HG03280 (cell line): Measurements from ENCODE around the gene SIL1.
A peak's percentile ranks its signal among the peaks of the same experiment; 100 is the strongest.
"Not testable (repeated sequence)": the region's sequence is repeated elsewhere in the genome, so short reads cannot be mapped to it uniquely, and the experiment has no call there.

Experiments used
- ATAC-seq: cut with Tn5 transposase; IDR thresholded peaks from one replicate; pipeline ENCODE4 v1.9.1; 2021; ENCODE audit warnings: mild to moderate bottlenecking, moderate library complexity; ENCODE audit not compliant: unreplicated experiment

The SIL1 gene

DNA sequence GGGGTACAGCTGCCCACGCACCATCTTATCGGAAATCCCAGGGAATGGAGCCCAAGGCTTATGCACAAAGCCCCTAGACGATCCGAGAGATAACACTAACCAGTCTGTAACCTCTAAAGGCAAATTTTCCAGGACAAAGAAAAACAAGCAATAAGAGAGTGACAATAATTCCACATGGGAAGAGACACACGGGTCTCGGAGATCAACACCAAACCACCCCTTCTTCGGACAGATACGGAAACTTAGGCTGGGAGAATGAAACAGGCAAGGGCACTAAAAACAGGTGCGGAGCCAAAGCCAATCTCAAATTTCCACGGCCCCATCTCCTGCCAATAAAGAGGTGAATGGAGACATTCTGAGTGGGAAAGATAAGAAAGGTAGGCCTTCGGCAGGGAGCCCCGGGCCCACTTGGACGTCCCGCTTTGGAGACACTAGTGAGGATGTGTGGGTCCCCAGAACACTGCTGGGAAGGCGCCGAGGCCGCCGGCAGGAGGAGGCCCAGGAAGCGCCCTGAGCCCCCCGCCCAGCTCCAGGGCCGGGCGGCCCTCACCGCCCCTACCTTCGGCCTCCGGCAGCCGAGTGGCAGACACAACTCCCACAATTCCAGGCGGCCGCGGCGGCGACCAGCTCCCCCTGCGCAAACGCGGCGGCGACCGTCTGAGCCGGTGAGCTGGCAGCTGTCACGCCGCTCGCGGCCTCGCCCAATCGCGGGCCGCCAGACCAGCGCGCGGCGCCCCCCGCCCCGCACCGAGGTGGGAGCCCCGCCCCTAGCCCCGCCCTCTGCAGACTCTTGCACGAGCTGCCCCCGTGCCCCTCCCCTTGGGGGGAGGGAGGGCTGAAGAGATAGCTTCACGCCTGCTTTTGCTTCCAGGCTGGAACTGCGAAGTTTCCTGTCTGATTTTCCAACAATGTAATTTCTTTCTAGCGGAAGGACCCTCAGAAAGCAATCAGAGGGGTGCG is at the start of gene SIL1:
Gene SIL1 (minus strand): TSS at position 659 of the 960 bp plus-strand sequence. CDS start 70,525 bp downstream, outside the sequence.
- peak; percentile 99 for ATAC-seq

DNA sequence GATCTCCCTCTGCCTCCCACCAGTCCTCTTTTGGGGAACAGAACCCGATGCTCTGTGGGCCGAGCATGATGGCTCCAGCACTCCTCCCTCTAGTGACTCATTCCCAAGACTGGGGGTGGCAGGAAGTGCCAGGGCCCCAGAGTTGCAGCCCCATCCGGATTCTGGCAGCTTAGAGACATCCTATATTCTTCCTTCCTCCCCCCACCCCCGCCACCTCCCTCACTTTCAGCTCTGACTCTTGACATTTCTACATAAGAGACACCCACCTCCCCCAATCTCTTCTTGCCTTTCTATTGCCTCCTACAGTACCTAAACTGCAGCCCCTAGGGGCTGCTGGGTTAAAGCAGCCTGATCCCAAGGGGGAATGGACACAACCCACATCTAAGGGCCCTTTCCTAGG is 48.2 kb upstream of the SIL1 start:
- ATAC-seq = no peak

DNA sequence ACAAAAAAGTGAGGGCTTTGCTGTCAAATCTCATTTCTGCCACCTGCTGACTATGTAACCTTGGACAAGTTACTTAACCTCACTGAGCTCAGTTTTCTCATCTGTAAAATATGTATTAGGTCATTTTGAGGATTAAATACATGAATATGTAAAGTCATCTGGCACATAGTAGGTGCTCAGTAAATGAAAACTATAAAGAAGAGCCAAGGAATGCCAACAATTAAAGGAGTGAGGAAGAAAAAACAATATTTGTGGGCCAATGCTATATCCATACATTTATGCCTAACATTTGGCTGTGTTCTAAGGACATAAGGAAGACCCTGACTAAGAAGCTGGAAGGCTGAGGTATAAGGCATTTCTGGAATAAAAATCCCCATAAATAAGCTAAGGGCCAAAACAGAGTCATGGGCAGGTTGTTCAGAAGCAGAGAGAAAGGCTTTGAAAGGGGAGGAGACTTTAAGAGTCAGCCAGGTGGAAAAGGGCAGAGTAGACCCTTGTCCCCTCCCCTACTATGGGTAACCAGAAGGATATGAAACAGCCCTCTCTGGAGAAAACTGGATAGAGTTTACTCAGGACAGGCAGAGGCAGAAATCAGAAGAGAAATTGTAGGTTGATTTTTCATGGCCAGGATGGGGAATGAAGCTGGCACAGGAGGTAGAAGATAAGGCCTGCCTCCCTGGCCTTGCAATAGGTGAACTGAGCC is 47.6 kb upstream of the SIL1 start:
- ATAC-seq = no peak

DNA sequence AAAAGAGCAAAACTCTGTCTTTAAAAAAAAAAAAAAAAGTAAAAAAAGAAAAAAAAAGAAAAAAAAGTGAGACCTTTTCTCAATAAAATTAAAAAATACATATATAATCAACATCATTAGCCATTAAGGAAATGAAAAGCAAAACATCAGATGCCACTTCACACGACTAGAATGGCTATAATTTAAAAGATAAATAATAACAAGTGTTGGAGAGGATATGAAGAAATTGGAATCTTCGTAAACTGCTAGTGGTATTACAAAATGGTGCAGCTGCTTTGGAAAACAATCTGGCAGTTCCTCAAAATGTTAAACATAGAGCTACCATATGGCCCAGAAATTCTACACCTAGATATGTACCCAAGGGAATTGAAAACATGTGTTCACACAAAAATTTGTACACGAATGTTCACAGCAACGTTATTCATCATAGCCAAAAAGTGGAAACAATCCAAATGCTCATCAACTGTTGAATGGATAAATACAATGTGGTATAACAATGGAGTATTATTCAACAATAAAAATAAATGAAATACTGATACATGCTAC is 45.3 kb upstream of the SIL1 start:
- no peak for ATAC-seq

DNA sequence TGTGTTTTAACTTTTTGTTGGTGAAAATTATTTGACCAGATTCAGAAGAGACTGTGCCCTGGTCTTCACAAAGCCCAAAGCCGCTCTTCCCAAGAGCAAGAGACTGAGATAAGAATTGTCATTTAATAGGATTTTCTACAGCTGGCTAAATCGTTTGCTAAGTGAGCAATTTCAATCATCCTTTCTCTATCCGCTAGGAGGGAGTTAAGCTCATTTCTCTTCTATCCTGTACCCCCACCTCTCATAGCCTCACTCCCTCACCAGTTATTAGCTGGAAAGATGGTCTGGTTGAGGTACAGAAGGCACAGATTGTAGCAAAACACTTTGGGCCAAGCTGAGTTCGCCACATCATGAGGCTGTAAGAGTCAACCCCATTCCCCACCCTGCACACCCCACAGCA is 43.0 kb upstream of the SIL1 start:
- no peak for ATAC-seq

DNA sequence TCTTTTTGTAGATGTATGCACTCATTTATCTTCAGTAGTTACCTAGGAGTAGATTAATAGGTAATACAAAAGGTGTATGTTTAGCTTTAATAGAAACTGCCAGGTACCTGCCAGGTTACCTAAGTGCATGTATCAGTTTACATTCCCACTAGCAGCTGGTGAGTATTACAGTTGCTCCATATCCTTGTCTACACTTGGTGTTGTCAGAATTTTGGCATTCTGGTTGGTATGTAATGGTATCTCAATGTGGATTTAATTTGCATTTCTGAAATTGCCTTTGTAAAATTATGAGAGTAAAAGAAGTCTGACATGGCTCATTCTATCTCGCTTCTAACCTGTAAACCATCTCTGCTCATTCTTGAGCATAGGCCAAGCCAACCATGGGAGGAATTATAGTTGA is 38.3 kb upstream of the SIL1 start:
- no peak for ATAC-seq

DNA sequence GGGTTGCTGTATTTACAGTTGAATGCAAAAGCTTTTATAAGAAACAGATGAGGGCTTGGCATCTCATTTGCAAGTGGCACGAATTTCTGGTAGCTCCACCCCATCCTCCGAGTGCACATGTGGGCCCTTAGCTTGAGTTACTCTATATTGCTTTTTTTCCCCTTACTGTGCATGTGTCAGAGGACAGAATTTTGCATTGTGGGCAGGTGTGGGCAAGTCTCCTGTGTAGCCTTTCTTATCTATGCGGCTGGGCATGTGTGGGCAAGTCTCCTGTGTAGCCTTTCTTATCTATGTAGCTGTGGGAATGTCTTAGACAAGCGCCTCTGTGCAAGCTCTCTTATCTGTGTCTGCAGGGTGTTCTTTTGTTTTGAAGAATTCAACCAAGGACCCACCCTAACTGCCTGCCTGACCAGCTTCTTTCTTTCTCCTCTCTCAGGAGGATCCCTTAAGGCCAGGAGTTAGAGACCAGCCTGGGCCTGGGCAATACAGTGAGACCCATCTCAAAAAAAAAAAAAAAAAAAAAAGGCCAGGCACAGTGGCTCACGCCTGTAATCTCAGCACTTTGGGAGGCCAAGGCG is 34.1 kb upstream of the SIL1 start:
- no peak for ATAC-seq

DNA sequence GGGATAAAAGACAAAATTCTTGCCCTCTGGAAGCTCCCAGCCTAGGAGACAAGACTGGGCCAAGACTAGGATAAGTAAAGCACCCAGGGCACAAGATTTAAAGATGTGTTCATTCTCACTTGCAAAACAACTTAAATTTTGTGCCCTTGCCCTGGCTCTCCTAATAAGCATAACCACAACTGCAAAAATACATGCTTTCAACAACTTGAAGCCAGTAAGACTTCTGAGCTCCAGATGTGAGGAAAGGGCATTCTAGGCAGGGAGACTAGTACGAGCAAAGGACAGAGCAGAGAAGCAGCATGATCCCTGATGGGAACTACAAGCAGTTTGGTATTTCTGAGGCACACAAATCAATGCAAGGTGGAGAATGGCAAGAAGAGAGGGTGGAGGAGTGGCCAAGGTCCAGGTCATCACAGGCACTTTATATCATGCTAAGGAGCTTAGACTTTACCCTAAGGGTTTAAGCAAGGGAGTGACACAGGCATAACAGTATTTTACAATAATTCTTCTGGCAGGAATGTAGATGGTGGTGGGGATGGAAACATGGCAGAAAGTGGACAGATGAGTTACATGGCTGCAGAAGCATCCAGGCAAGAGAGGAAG is 30.1 kb upstream of the SIL1 start:
- no peak for ATAC-seq

DNA sequence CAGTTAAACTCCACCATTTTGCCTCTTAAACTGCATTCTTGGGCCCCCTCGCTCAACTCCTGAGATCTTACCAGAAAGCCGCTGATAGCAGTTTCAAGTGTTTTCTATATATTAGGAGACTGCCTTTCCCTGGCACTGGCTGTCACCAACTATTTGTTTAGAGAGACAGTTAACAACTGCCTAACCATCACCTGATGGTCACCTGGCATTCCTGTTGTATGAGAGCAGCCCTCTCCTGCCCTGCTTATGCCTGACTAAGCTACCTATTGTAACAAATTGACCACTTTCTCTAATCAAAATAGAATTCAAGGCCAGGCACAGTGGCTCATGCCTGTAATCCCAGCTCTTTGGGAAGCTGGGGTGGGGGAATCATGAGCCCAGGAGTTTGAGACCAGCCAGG is 28.0 kb upstream of the SIL1 start:
- ATAC-seq = no peak

DNA sequence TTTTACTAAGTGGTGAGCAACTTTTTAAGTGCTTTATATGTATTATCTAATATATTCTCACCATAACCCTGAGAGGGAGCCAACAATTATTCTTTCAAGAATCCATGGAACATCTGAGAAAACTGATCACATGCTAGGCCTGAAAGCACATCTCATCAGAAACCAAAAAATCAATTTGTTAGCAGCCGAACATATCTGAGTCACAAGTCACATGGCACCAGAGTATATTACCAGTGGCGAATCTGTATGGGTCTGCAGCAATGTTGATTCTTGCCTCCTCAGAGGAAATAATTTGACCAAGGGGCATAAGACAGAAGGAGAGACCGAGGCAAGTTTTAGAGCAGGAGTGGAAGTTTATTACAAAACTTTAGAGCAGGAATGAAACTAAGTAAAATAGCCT is 25.3 kb upstream of the SIL1 start:
- no peak for ATAC-seq

DNA sequence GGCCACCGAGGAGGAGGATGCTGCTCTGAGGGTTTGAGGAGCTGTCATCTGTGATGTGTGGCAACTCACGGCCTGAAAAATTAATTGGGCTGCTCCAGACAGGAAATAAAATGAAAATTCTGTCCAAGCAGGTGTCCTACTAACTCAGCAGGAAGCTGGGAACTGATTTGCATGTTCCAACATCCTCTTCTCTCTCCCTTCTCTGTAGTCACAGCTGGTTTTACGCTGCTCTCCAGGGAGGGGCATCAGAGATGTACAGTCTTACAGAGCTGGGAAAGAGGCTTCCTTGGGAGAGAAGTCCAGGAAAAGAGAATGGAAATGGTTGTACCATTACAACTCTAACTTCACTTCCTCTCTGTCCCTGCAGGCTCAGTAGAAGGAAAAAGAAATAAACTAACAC is 24.2 kb upstream of the SIL1 start:
- ATAC-seq = no peak

DNA sequence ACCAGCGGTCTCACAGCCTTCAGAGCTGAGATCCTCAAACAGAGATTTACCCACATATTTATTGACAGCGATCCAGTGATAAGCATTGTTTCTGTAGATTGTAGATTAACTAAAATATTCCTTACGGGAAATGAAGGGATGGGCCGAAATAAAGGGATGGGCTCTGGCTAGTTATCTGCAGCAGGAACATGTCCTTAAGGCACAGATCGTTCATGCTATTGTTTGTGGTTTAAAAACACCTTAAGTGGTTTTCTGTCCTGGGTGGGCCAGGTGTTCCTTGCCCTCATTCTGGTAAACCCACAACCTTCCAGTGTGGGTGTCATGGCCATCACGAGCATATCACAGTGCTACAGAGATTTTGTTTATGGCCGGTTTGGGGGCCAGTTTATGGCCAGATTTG is 19.9 kb upstream of the SIL1 start:
- ATAC-seq = not testable (repeated sequence)

DNA sequence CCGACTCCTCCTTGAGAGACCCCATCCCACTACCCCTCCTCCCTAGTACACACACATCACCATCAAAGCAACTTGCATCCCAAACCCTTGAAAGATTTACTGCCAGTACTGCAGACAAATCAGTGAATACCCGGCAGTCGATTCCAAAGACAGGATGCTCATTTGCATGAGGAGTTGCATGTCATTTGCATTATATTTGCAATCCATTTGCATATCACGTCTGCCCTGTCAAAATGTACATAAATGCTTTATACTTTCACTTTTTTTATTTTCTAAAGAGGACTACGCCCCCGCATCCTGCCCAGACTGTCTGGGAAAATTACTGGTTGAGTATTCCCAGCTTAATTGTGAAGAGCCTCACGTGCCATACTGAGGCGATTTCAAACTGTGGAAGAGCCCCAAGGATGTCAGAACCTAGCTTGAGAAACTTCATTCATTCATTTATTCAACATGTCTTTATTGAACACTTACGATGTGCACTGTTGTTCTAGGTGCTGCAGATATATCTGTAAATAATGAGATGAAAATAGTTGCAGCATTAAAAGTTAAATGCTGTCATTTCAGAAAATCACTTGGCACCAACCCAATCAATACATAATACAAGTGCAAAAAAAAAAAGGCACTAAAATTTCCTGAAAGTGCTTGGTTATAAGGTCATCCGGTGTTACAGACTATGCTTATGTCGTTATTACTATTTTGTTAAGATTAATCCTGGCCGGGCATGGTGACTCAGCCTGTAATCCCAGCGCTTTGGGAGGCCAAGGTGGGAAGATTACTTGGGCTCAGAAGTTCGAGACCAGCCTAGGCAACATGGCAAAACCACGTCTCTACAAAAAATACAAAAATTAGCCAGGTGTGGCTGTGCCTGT is 17.2 kb upstream of the SIL1 start:
- ATAC-seq = no peak

DNA sequence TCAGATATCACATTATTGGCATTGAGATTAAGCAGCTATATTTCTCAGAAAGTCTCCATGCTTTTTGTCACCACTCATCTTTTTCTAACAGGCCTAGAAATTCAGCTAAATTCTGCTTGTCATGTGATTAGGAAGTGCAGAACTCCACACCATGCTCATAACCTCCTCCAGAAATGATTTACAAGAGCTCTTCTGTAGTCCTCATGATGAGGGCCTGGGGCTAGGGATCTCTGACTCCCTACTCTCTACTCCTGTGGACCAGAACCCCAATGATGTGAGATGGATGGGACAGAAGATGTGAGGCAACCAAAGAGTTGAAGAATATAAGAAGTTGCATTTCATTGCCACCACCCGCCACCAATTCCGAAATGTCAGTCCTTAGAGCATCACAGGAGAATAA is 16.5 kb upstream of the SIL1 start:
- ATAC-seq = no peak

DNA sequence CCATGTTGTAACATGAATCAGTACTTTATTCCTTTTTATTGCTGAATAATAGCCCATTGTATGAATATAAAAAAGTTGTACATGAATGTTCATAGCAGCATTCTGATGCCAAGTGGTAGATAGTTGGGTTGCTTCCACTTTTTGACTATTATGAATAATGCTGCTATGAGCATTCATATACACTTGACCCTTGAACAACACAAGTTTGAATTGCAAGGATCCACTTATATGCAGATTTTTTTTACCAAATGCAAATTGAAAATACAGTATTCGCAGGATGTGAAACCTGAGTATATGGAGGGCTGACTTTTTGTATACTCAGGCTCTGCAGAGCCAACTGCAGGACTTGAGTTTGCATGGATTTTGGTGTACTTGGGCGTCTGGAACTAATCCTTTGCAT is 14.7 kb upstream of the SIL1 start:
- ATAC-seq = no peak

DNA sequence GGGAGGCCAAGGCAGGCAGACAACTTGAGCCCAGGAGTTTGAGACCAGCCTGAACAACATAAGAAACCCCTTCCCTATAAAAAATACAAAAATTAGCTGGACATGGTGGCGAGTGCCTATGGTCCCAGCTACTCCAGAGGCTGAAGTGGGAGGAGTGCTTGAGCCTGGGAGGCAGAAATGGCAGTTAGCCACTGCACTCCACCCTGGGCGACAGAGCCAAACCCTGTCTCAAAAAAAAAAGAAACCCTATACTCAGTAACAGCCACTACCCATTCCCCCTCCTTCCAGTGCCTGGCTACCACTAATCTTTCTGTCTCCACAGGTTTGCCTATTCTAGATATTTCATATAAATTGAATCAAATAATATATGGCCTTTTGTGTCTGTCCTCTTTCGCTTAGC is 14.3 kb upstream of the SIL1 start:
- ATAC-seq = no peak

DNA sequence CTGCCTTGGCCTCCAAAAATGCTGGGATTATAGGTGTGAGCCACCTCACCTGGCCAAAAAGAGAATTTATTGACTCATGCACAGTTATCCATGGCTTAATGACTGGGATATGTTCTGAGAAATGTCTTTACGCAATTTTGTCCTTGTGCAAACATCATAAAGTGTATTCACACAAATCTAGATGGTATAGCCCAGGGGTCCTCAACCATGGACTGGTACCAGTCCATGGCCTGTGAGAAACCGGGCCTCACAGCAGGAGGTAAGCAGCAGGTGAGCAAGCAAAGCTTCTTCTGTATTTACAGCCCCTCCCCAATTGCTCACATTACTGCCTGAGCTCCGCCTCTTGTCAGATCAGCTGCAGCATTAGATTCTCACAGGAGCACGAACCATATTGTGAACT is 12.4 kb upstream of the SIL1 start:
- no peak for ATAC-seq

DNA sequence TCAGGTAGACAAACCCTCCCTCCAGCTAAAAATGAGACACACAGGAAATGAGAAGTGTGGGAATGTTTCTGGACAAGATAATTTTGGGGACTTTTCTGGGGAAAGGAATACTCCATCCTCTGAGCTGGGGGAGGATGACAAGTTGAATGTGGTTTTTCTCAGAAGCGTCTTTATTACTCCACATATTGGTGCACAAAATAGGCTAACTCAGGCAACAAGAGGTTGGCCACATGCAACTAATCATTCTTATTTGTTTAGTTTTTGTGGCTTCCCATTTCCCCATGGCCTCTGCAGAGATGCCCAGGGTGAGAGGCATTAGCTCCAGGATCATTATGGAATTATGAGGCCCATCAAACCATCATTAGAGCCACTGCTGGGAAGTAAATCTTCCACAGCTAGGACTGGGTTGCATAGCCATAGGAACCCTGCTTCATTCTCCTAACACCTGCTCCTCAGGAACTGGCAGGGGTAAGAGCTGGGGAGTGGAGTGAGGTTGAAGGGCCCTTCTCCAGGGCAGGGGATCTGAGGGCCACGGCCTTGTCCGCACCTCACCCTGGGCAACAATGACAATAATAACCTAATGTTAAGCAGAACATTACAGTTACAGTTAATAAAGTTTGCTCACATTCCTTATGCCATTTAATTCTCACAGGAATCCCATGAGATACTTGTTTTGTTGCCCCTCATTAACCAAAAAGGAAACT is 9.3 kb upstream of the SIL1 start:
- no peak for ATAC-seq

DNA sequence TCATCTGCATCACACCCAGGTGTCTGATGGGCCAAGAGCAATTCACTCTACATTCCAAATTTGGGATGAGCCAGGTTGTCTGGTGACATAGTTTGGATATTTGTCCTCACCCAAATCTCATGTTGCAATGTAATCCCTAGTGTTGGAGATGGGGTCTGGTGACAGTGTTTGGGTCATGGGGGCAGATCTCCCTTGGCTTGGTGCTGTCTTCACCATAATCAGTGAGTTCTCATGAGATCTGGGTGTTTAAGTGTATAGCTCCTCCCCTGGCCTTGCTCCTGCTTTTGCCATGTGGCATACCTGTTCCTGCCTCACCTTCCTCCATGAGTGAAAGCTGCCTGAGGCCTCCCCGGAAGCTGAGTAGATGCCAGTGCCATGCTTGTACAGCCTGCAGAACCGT is 7.4 kb upstream of the SIL1 start:
- ATAC-seq = no peak

DNA sequence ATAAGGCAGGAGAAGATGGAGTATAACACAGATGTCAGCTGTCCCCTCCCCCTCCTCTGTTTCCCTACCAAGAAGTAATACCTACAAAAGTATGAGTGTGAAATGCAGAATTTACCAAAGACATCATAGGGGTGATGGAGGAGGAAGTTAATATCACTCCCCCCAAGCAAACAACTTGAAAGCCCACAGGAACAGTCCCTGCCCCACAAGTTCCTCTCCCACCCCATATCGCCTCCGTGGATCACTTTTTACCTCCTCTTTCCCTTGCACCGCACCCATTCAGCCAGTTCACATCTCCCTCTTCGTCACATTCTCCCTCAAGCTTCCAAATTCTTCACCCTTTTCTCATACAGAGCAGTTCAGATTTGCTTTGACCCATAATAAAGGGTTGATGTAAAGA is 7.0 kb upstream of the SIL1 start:
- no peak for ATAC-seq
